ENCODE results near the gene NR2F6.
"Not testable (repeated sequence)": the region's sequence is repeated elsewhere in the genome, so short reads cannot be mapped to it uniquely, and the experiment has no call there.

The NR2F6 gene

DNA sequence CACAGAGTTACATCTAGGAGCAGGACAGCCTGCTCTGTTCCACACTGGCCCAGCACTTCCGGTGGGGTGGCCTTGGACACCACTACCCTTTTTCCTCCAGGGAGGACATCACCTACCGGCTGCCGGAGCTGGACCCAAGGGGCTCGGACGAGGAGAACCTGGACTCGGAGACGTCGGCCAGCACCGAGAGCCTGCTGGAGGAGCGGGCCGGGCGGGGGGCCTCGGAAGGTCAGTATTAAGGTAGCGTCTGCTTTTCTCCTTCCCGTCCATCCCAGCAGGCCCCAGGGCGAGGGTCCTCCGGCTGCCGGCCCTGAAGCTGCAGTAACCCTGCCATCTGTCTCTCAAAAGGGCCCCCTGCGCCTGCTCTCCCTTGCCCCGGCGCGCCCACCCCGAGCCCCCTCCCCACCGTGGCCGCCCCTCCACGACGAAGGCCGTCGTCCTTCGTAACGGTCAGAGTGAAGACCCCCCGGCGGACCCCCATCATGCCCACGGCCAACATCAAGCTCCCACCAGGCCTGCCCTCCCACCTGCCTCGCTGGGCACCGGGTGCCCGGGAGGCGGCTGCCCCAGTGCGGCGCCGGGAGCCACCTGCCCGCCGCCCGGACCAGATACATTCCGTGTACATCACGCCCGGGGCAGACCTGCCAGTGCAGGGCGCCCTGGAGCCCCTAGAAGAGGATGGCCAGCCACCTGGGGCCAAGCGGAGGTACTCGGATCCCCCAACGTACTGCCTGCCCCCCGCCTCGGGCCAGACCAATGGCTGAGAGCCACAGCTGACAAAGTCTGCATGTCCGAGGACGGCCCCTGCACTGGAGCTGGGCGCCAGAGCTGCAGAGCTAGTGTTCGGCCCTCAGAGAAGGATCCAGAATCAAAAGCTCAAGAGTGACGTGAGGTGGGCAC lies 33.9 kb downstream of the NR2F6 start:
- no peak for DNase-seq (ENCODE audit: low spot score)

DNA sequence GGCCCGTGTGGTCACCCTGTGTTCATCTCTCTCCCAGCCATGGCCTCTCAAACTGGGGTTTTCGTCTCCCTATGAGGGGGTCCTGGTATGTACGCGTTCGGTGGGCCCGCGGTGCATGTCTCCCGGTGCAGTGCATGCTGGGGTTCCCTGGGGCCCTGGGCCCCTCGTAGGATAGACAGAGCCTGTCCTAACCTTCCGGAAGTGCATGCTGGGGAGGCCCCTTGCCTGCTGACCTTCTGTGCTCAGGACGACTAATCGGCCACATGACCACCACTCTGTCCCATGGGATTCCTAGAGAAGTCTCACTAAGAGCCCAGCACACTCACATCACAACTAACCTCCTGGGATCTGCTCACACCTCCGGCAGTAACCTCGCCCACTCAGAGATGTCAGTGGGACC lies 35.4 kb downstream of the NR2F6 start:
- no peak for DNase-seq (ENCODE audit: low spot score)

DNA sequence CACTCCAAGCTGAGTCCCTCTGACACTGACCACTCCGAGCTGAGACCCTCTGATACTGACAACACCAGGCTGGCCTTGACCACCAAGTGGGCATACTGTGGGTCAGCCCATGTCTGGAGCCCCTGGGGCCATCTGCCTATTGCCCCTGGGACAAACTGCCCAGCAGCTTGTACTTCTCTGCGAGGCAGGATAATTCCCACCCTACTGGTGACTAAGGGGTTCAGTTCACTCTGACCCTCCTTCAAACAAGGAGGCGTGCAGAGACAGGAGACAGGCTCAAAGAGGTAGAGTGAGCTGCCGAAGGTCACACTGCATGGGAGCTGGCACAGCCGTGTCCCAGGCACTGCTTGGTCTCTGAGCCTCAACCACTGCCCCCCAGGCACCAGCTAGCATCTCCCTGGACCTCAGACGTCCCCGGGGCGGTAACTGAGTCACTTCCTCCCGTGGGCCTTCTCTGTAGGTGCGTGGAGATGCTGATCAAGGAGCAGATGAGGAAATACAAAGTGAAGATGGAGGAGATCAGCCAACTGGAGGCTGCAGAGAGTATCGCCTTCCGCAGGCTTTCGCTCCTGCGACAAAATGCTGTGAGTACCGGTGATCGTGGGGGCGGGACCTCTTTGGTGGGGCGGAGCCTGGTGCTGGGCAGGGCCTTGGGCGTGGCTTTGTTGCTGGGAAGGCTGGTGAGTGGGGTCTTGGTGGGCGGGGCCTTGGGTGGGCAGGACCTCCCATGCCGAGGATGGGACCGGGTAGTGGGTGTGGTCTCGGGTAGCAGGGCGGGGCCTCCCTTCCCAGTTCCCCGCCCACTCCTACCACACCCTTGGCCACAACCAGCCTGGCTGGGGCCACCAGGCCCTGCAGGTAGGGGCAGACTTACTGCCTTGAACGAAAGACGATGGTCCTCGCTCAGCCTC lies 36.3 kb downstream of the NR2F6 start:
- DNase-seq (ENCODE audit: low spot score), result peak; percentile 39

DNA sequence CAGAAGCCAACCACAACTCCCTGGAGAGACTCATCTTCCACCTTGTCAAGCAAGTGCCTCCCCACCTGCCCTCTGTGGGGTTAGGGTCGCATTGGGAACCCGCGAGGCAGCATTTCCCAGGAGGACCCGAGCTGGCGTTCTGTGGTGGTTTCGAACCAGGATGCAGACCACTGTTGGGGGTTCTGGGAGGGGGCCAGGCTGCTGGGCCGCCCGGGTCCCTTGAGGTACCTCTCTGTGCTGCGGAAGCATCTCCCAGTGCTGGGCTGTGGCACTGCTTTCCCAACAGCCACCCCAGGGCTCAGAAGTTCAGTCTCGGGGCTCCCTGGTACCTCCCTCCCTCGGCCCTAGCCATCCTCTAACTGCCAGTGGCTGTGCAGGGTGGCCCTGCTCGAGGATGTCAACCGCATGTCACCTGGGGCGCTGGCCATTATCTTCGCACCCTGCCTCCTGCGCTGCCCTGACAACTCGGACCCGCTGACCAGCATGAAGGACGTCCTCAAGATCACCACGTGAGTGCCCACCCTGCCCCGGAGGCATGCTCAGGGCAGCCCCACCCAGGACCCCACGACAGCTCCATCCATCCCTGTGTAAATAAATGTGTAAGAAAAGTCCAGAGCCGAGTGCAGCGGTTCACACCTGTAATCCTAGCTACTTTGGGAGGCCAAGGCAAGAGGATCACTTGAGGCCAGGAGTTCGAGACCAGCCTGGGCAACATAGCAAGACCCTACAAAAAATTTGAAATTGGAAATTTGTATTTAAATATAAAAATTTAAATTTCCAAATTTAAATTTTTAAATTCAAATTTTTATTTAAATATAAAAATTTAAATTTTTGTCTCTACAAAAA lies 38.8 kb downstream of the NR2F6 start:
- DNase-seq (ENCODE audit: low spot score), result no peak

DNA sequence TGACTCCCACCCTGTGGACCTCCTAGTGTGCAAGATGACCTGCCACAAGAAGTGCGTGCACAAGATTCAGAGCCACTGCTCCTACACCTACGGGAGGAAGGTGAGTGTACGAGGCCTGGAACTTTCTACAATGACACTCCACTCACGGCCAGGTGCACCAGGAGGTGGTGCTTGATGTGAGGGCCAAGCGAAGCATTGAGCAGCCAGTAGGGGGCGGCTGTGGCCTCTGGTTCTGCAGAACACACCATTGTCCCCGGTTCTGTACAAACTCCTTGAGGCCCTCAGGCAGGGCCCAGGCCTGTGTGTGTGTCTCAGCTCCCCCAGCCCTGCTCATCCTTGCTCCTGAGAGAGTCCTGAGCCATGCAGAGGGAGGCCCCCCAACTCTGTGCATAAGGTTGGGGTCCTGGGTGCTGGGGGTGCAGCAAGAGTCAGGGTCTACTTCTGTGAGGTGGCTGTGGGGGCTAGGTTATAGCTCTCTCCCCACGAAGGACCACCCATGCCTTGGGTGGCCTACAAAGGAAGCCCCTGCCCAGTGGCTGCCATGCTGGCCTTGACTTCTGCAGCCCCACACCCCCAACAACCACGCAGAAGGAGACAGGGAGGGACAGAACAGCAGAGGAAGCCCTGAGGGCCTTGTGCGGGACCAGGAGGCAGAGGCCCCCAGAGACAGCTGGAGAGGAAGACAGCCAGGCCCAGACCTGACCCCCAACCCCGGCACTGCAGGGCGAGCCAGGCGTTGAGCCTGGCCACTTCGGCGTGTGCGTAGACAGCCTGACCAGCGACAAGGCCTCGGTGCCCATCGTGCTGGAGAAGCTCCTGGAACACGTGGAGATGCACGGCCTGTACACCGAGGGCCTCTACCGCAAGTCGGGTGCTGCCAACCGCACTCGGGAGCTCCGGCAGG lies 40.2 kb downstream of the NR2F6 start:
- peak; percentile 53 for DNase-seq (ENCODE audit: low spot score)

DNA sequence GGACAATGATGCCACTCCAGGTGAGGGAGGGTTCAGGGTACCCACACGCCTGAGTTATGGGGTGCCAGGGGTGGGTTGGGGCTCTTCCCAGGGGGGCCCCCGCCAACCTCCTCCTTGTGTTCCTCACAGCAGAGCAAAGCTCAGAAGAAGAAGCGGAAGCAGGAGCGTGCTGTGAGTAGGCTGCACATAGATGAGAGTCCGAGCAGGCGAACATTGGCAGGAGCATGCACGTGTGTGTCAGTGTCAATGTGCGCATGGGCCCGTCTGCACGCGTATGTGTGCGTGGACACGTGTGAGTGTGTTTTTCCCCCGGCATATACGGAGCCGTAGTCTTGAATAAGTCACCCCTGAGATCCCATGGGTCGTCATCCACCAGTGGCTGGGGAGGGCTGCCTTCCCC lies 43.0 kb downstream of the NR2F6 start:
- no peak for DNase-seq (ENCODE audit: low spot score)

DNA sequence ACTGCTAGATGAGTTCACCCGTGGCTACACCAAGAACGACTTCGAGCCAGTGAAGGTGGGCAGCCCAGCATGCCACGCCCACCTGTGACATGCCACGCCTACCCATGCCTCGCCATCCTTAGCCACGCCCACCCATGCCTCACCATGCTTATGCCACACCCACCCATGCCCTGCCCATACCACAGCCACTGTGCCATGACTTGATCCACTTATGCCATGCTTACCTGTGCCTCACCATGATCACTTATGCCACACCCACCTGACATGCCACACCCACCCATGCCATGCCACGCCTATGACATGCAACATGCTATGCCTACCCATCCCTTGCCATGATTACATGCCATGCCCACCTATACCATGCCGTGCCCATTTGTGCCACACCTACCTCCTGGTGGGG lies 43.5 kb downstream of the NR2F6 start:
- no peak for DNase-seq (ENCODE audit: low spot score)

DNA sequence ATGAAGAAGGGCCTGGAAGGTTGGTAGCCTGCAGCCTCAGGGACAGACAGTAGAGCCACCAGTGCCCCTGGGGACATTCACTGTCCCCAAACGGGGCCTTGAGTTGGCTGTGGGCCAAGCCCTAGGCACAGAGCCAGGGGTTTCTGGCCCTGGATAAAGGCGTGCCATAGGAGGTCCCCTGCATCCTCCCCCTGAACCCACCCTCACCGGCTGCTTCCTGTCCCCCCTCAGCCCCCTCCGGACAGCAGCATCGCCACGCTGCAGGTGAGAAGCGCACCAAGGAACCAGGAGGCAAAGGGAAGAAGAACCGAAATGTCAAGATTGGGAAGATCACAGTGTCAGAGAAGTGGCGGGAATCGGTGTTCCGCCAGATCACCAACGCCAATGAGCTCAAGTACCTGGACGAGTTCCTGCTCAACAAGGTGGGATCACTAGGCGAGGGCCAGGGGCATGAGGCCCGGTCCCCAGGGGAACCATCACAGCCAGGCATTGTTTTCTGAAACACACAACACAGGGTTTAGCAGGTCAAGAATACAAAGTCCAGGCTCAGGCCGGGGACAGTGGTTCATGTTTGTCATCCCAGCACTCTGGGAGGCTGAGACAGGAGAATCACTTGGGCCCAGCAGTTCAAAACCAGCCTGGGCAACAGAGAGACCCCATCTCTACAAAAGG lies 45.2 kb downstream of the NR2F6 start:
- DNase-seq (ENCODE audit: low spot score), result no peak

DNA sequence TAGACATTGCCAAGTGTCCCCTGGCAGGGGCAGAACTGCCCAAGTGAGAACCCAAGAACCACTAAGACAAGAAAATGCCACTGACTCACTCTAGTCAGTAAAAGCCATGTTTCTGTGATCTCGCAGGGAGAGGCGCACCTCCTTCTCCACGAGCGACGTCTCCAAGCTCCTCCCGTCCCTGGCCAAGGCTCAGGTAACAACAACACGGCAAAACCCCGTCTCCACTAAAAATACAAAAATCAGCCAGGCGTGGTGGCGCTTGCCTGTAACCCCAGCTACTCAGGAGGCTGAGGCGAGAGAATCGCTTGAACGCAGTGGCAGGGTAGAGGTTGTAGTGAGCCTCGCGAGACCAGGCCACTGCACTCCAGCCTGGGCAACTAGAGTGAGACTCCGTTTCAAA lies 48.1 kb downstream of the NR2F6 start:
- DNase-seq (ENCODE audit: low spot score), result no peak

DNA sequence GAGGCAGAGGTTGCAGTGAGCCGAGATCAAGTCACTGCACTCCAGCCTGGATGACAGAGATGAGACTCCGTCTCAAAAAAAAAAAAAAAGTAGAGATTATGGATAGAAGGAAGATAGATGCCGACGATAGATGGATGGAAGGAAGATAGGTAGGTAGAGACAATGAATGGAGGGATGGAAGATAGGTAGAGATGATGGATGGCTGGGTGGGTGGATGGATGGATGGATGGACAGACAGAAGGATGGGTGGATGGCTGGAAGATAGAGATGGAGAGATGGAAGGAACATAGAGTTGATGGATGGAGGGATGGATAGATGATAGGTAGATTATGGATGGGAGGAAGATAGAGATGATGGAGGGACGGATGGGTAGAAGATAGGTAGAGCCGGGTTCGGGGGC lies 49.1 kb downstream of the NR2F6 start:
- DNase-seq (ENCODE audit: low spot score), result no peak

DNA sequence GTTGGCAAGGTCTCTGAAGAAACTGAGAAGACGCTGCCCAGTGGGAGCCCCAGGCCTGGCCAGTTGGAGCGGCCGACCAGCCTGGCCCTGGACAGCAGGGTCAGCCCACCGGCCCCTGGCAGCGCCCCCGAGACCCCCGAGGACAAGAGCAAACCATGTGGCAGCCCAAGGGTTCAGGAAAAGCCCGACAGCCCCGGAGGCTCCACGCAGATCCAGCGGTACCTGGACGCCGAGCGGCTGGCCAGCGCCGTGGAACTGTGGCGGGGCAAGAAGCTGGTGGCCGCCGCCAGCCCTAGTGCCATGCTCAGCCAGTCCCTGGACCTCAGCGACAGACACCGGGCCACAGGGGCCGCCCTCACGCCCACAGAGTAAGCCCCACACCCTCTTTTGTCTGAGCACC lies 50.6 kb downstream of the NR2F6 start:
- no peak for DNase-seq (ENCODE audit: low spot score)

DNA sequence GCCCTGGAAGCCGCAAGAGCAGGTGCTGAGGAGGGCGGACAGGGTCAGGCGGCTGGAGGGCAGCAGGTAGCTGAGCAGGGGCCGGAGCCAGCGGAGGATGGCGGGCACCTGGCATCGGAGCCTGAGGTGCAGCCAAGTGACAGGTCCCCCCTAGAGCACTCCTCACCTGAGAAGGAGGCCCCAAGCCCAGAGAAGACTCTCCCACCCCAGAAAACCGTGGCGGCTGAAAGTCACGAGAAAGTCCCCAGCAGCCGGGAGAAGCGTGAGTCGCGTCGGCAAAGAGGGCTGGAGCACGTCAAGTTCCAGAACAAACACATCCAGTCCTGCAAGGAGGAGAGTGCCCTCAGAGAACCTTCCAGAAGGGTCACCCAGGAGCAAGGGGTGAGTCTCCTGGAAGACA lies 51.1 kb downstream of the NR2F6 start:
- DNase-seq (ENCODE audit: low spot score), result no peak

DNA sequence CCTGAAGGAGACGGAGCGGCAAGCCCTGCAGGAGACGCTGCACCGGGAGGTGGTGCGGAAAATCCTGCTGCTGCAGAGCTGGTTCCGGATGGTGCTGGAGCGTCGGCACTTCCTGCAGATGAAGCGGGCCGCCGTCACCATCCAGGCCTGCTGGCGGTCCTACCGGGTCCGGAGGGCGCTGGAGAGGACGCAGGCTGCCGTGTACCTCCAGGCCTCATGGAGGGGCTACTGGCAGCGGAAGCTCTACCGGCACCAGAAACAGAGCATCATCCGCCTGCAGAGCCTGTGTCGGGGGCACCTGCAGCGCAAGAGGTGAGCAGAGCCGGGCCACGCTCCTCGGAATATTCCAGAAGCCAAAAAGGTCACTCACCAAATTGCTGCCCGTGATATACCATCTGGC lies 53.0 kb downstream of the NR2F6 start:
- DNase-seq (ENCODE audit: low spot score), result no peak

DNA sequence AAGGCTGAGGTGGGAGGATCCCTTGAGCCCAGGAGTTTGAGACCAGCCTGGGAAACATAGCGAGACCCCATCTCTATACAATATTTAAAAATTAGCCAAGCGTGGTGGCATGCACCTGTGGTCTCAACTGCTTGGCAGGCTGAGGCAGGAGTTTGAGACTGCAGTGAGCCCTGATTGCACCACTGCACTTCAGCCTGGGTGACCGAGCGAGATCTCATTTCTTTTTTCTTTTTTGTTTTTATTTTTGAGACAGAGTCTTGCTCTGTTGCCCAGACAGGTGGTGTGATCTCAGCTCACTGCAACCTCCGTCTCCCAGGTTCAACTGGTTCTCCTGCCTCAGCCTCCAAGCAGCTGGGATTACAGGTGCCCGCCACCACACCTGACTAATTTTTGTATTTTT lies 54.0 kb downstream of the NR2F6 start:
- not testable (repeated sequence) for DNase-seq (ENCODE audit: low spot score)

DNA sequence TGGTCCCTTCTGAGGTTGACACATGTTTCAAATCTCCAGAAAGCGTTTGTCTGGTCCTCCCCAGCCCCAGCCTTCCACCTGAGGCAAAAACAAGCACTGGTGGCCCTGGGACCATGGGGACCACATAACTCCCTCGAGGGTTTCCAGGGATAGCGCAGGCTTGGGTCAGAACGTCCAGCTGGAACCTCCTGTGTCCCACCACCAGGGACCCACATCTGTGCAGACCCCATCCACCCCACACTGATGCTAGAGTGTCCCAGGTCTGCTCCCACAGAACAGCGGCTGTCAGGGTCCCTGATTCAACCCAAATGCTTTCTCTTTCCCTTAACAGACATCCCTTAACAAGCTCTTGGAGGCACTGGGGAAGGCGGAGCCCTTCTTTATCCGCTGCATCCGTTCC lies 60.1 kb downstream of the NR2F6 start:
- no peak for DNase-seq (ENCODE audit: low spot score)

DNA sequence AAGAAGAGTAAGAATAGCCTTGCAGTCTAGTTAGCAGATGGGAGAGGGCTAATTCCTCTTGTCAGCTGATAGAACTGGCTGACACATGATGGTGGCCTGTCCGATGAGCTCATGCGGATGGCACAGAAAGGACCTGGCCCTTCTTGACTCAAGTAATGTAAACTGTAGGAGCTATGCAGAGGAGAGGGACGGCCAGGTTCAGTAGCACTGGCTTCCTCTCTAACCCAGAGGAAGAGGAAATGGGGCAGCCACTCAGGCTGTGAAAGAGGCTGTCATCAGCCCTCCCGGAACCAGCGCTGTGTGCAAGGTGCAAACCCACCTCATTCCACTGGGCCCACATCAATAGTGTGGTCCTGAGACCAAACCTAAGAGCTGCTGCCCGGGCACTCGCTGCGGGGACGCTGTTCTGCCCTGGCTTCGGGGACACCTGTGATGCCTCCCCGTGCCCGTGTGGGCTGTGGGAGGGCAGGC lies 61.3 kb downstream of the NR2F6 start:
- no peak for DNase-seq (ENCODE audit: low spot score)

DNA sequence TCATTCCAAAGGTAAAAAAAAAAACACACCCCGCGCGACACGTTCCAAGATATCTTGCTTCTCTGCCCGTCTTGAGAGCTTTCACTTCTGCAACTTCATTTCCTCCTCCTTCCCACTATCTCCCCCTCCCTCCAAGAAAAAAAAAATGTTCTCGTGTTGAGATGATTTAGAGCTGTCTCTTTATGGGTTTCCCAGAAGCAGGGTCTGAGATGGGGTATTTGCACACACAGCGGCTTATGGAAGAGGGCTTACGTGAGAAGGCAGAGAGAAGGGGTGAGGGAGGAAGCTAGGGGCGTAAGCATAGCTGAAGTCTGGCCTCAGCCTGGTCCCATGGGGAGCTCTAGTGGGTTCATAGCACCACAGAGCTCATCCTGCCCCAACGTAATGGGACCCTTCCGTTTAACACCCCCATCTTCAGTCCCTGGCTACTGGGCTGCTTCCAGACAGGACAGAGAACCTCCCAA lies 61.8 kb downstream of the NR2F6 start:
- no peak for DNase-seq (ENCODE audit: low spot score)

DNA sequence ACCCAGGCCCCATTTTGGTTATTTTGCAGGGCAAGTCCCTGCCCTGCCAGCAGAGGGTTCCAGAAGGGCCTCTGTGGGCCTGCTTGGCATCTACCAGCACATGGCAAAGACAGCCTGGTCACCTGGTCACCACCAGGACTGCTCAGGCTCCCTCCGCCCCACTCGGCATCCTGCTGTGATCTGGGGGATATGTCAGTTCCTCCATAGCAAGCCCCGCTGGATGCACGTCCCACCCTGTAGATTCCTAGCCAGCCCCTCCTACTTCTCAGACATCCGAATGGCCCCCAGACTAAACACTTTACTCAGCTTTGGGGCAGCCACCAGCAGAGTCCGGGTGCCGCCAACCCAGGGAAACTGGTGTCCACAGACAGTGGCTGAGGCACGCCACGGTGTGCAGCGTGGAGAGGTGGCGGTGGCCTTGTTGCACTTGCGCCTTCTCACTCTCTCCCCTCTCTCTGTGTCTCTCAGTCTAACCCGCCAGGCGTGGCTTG lies 62.4 kb downstream of the NR2F6 start:
- DNase-seq (ENCODE audit: low spot score), result no peak
